Measurements from ENCODE around the gene CEBPG. TPM values are rescaled to one million over a fixed set of nuclear protein-coding genes. Genes with fewer than 3 reads are reported as not detected.

The CEBPG gene
- total and polyA plus RNA-seq, 4 donors: 21.5 to 29.7 (median 24.7) TPM

DNA sequence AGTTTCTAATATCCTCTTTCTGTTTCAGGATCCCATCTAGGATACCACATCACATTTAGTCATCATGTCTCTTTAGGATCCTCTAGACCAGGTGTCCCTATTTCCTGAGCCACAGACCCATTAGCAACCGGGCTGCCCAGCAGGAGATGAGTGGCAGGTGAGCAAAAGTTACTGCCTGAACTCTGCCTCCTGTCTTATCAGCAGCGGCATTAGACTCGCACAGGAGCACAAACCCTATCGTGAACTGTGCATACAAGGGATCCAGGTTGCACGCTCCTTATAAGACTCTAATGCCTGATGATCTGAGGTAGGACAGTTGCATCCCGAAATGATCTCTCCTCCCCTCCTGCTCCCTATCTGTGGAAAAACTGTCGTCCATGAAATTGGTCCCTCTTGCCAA is 7.8 kb upstream of the CEBPG start:
- DNase-seq (no peak), ATAC-seq (ENCODE audit: insufficient read depth, low FRiP score) (no peak)
- TF ChIP-seq, protein P1, sequence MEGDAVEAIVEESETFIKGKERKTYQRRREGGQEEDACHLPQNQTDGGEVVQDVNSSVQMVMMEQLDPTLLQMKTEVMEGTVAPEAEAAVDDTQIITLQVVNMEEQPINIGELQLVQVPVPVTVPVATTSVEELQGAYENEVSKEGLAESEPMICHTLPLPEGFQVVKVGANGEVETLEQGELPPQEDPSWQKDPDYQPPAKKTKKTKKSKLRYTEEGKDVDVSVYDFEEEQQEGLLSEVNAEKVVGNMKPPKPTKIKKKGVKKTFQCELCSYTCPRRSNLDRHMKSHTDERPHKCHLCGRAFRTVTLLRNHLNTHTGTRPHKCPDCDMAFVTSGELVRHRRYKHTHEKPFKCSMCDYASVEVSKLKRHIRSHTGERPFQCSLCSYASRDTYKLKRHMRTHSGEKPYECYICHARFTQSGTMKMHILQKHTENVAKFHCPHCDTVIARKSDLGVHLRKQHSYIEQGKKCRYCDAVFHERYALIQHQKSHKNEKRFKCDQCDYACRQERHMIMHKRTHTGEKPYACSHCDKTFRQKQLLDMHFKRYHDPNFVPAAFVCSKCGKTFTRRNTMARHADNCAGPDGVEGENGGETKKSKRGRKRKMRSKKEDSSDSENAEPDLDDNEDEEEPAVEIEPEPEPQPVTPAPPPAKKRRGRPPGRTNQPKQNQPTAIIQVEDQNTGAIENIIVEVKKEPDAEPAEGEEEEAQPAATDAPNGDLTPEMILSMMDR (IDR thresholded peaks at IDR 0.05; ENCODE audit: control extremely low read depth, extremely low read depth): no peak
- Histone ChIP-seq H3K9ac (ENCODE audit: insufficient read depth in 1 of 2, low read length in 2 of 2) (no peak overlapping the region), H3K27ac (ENCODE audit: low read depth in 1 of 2, low read length in 1 of 2) (no peak overlapping the region), H3K27me3 (ENCODE audit: control insufficient read depth in 3 of 3, insufficient read depth in 3 of 3, low read length in 2 of 3) (no peaks in the 10 kb centered on the region), H3K36me3 (ENCODE audit: control insufficient read depth in 4 of 4, insufficient read depth in 4 of 4, low read length in 4 of 4) (no peaks in the 10 kb centered on the region), H3K9me3 (ENCODE audit: control insufficient read depth in 4 of 4, insufficient read depth in 3 of 4, low read length in 3 of 4) (no peaks in the 10 kb centered on the region), H3K4me3 (no peak overlapping the region), H3K4me1 (ENCODE audit: control insufficient read depth in 5 of 5, insufficient read depth in 5 of 5, low read length in 5 of 5) (no peaks in the 10 kb centered on the region)
- WGBS, 2 donors: 76 to 82% methylated on average over 7 of the region's 7 CpGs

DNA sequence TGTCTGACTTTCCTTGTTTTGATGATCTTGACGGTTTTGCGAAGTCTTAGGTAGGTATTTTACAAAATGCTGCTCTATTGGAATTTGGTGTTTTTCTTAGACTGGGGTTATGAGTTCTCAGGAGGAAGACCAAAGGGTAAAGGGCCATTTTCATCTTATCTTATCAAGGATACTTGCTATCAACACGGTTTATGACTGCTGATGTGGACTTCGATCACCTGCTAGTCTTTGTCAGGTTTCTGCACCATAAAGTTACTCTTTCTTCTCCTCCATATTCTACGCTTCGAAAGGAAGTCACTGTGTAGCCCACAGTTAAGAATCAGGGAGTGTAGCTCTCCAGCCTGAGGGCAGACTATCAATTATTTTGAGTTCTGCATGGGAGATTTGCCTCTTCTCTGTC is 7.4 kb upstream of the CEBPG start:
- Histone ChIP-seq H3K27ac (ENCODE audit: low read depth in 1 of 2, low read length in 1 of 2) (no peak overlapping the region), H3K9ac (ENCODE audit: insufficient read depth in 1 of 2, low read length in 2 of 2) (no peak overlapping the region), H3K4me3 (no peak overlapping the region), H3K9me3 (ENCODE audit: control insufficient read depth in 4 of 4, insufficient read depth in 3 of 4, low read length in 3 of 4) (no peaks in the 10 kb centered on the region), H3K27me3 (ENCODE audit: control insufficient read depth in 3 of 3, insufficient read depth in 3 of 3, low read length in 2 of 3) (no peaks in the 10 kb centered on the region), H3K36me3 (ENCODE audit: control insufficient read depth in 4 of 4, insufficient read depth in 4 of 4, low read length in 4 of 4) (no peaks in the 10 kb centered on the region), H3K4me1 (ENCODE audit: control insufficient read depth in 5 of 5, insufficient read depth in 5 of 5, low read length in 5 of 5) (no peaks in the 10 kb centered on the region)
- TF ChIP-seq, protein P1 (IDR thresholded peaks at IDR 0.05; ENCODE audit: control extremely low read depth, extremely low read depth): no peak
- ATAC-seq (ENCODE audit: insufficient read depth, low FRiP score) (no peak), DNase-seq (no peak)
- 75 to 82% methylated on average over 6 of the region's 6 CpGs for whole genome bisulfite sequencing, 2 donors

DNA sequence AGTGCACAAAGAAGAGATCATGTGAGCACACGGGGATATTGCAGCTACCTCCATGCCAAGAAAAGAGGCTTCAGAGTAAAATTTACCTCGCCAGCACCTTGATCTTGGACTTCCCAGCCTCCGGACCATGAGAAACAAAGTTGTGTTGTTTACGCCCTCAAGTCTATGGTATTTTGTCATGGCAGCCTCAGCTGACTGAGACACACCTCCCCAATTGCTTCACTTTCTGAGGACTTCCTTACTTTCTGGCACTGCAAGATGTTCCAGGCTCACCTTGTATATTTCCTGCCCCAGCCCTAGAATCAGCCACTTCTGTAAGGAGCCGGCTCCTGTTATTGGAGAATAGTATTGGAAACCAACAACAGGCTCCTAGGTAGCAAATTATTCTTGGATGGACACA is 6.6 kb upstream of the CEBPG start:
- H3K27me3 ChIP-seq (ENCODE audit: control insufficient read depth in 3 of 3, insufficient read depth in 3 of 3, low read length in 2 of 3): no peaks in the 10 kb centered on the region
- no peak for DNase-seq
- no peaks in the 10 kb centered on the region for H3K36me3 ChIP-seq (ENCODE audit: control insufficient read depth in 4 of 4, insufficient read depth in 4 of 4, low read length in 4 of 4)
- TF ChIP-seq, protein P1 (IDR thresholded peaks at IDR 0.05; ENCODE audit: control extremely low read depth, extremely low read depth): no peak
- H3K4me1 ChIP-seq (ENCODE audit: control insufficient read depth in 5 of 5, insufficient read depth in 5 of 5, low read length in 5 of 5): no peaks in the 10 kb centered on the region
- ATAC-seq (ENCODE audit: insufficient read depth, low FRiP score): no peak
- H3K27ac ChIP-seq (ENCODE audit: low read depth in 1 of 2, low read length in 1 of 2): no peak overlapping the region
- no peak overlapping the region for H3K4me3 ChIP-seq
- H3K9me3 ChIP-seq (ENCODE audit: control insufficient read depth in 4 of 4, insufficient read depth in 3 of 4, low read length in 3 of 4): no peaks in the 10 kb centered on the region
- no peak overlapping the region for H3K9ac ChIP-seq (ENCODE audit: insufficient read depth in 1 of 2, low read length in 2 of 2)
- 80 to 86% methylated on average over 5 of the region's 5 CpGs for WGBS, 2 donors
